Activated T-cell treated with anti-CD3 and anti-CD28 coated beads, Interleukin-2, amount 50 U/mL, for 48 hours (primary cell): Measurements from ENCODE around the gene TRIO.
A peak's percentile ranks its signal among the peaks of the same experiment; 100 is the strongest.

ENCODE experiments used
- DNase-seq, 2 experiments: peaks; one replicate each; pipeline ENCODE4 v3.0.0-alpha.2; 2020

Gene TRIO

GRCh38 chr5:14250748-14251701, 107.9 kb downstream of the TRIO start:
- DNase-seq: no peak

DNA sequence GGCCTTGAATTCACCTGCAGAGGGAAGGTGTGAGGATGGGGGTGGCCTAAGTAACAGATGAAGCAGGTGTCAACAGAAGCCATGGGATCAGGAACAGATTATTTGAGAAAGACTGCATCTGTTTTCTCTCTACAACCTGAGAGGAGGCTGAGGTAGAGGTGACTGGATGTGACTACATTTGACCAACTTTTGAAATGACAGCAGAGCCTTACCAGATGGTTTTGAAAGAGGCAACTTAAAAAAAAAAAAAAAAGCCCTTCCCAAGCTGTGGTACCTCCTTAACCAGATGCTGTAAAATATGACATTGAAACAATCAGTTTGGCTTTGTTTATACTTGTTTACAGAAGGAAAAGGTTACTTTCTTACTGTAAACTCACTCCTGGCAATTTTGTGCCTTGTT, 108.6 kb downstream of the TRIO start:
- no peak for DNase-seq

DNA sequence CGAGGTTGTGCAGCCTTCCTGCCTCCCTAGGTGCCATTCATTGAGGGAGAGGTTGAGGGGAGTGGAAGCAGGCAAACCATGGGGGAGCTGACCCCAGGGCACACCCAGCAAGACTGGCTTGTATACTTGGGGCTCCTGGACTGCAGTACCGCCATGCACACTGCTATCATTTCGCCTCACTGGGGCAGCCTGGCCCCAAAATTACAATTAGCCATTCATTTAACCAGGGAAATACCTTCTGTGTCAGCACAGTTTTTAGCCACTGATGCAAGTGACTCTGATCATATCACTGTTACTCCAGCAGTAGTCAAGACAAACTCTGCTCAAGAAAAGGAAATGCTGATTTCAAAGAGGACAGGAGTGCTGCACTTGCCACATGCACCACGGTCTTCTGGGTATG, 109.7 kb downstream of the TRIO start:
- DNase-seq: no peak

DNA sequence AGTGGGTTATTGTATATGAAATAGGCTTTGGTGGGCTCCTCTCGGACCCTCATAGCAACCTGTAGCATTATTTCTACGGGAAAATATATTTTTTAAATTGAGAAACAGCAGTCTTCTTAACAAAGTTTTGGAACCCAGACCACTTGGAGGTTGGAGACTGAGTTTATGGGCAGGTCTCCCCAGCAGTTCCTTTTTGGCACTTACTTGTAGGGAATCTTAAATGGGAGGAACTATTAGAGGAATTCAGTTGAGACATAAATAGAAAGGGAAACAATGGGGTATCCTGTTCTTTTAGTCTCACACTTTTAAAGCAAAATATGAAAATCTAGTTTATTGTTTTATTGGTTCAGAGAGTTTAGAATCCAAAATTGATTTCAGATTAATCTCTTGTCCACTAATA, 111.5 kb downstream of the TRIO start:
- no peak for DNase-seq

DNA sequence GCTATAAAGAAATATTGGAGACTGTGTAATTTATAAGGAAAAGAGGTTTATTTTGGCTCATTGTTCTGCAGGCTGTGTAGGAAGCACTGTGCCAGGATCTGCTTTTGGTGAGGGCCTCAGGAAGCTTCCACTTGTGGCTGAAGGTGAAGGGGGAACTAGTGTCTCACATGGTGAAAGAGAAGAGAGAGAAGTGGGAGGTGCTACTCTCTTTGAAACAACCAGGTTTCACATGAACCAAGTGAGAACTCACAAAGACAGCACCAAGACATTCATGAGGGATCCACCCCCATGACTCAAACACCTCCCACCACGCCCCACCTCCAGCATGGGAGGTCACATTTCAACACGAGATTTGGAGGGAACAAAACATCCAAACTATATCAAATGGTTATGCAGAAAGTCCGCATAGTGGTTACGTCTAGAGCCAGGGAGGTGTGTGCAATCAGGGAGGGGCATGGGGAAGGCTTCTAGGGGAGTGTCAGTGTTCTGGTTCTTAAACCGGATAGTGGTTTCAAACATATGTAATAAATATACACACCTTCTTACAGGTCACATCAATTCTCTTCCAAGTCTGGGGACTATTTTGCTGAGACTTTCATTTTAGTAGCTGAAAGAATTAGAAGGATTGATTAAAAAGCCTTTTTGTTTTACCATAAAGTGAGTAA, 113.0 kb downstream of the TRIO start:
- DNase-seq: no peak

DNA sequence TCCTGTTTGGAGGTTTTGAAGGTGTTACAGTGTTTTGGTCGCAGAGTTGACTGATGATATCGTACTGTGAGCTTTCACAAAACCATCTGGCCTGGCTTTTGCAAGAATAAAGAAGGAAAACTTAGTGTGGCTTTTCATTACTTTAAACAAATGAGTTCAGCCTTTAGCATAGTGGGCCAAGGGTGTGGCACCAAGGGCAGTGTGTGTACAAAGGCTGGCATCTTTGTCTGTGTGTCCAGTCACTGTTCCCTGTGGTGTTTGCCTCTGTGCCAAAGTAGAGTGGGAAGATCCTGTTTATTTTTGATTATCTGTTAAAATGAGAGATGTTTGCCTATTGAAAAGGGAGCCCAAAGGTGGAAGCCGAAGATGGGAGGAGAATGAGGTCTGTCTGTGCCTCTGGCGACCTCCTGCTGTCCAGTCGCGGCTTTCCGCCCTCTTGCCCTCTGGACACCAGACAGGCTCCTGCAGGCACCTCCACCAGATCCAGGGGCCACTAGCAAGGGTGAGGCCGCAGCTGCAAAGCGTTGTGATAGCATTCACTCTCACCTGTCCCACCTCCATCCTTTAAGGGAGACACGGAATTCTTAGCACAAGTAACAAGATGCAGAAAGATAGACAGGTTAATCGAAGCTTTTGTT, 113.7 kb downstream of the TRIO start:
- DNase-seq: no peak

DNA sequence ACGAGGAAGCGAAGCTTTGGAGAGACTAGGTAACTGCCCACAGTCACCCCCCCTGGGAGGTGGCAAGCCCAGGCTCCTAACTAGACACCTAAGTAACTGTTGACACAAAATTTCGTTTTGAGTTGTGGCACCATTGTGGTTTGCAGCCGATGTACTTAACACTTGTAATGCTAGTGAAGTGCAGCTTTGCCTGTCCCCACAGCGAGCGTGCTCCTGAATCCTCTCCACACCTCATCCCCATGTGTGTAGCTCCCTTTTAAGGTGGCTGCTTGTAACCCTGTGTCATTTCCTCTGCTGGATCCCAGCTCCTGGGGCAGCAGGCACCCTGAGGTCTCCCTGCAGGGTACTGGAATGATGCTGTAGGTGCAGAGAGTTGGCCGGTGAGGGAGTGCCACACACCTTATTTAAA, 114.9 kb downstream of the TRIO start:
- no peak for DNase-seq

DNA sequence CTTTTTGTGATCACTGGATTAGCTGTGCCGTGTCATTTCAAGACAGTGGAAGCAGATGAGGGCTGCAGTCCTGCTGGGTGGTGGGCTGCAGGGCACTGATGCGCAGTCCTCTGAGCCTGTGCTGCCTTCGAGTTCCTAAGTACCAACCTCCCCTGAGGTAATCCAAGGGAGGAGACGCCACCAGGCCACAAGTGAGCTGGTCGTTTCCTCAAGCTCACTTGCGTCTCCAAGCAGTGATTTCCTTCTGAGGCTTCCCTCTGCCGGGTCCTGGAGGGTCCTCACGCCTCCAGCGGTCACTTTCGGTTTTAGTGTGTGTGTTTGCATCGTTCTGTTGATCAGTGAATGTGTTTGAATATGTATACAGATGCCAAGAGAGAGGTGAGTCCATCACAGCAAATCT, 115.7 kb downstream of the TRIO start:
- no peak for DNase-seq

DNA sequence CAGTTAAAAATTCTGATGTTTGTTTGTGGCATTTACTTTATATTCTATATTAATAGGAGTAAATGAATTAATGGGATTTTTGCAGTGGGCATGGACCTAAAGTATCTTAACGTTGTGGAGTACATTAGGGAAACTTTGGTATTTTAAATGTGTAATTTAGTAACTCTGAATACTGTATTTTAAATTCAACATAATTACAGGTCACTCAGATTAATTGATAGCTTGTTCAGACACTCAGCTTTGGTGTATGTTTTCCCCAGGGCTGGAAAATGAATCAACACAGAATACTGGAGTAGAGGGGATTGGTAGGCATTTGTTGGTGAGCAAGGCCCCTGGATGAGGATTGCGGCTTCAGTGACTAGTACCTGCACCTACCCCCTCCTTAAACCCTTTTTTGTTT, 117.5 kb downstream of the TRIO start:
- no peak for DNase-seq

- no peak for DNase-seq
Observed at GRCh38 chr5:14261235-14261634, 118.1 kb downstream of the TRIO start.

GRCh38 chr5:14261856-14262611, 118.9 kb downstream of the TRIO start:
- DNase-seq: no peak

DNA sequence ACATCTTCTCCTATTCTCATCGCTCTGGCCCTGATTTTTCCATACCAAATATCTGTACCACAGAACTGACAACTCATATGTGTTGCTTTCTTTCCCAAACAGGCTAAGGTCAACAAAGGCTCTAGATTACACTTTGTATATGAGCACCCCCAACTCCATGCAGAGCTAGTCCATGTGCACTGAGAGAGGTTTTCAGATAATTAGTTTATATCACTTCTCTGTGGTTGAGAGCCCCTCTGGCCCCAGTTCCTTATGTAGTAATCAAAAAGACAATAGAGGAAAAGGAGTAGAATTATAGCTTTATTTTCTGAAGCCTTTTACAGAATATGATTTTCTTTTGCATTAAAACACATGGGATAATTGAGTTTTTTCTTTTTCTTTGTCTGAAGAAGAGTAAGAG, 120.0 kb downstream of the TRIO start:
- DNase-seq: no peak

- DNase-seq: no peak
Observed at GRCh38 chr5:14263699-14264098, 120.6 kb downstream of the TRIO start.

- peak; percentile 82 to 87 for DNase-seq
Observed at GRCh38 chr5:14264605-14265316, 121.6 kb downstream of the TRIO start.

DNA sequence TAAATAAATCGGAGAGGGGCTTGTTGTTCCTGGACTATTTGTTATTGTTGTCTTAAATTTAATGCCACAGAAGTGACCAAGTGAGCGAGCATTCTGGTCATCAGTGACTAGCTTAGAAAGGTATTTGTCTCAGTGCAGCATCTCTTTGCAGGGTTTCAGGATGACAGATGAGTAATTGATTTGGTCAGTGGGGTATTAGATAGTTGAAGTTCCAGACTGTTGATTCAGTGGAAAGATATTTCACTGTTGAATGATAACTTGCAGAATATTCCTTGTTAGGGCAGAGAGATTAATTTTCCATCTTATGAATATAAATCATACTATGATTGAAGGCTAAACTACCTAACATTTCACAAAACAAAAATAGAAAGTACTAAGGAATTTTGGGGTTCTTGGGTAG, 122.4 kb downstream of the TRIO start:
- DNase-seq: no peak

DNA sequence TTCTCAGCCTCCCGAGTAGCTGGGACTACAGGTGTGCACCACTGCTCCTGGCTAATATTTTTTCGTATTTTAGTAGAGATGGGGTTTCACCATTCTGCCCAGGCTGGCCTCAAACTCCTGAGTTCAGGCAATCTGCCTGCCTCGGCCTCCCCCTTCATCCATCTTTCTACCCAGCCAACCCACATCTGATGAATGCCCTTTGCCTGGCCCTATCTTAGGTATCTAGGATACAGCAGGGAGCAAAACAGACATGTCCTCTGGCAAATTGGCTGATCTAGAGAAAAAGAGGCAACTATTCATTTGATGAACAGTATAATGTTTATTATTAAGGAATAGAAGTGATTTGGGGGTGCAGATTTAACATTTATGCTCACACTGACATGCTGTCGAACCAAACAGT, 123.0 kb downstream of the TRIO start:
- no peak for DNase-seq

GRCh38 chr5:14266686-14267085, 123.5 kb downstream of the TRIO start:
- no peak for DNase-seq

GRCh38 chr5:14267166-14267838, 124.2 kb downstream of the TRIO start:
- DNase-seq: no peak

DNA sequence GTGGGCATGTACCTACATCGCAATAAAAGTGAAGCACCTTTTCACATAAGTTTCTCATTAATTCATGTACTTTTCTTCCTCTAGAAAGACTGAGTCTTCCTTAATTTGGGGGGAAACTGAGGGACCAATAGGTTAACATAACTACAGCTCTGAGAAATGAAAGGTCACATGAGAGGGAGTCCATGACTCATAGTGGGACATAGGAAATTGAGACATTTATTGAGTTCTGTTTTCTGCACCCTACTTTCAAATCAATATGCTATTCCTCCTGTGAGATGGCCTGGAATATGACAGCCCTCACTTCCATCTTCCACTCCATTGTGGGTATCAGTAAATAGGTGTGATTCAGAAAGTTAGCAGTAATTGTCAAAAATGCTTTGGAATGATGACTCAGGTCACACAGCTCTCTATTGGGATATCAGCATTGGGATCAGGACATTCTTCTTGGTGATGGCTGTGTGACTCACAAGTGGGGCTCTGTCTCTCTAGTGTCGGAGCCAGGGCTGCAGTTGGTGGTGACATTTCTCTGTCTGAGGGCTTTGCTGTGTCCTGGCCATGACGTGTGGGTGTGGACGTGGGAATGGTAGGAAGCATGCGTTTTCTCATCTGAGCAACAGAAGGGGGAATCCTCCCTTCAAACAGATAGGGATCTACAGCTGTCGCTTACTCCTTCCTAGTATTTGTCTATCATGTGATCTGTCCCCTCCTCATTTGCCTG, 125.0 kb downstream of the TRIO start:
- DNase-seq: no peak

DNA sequence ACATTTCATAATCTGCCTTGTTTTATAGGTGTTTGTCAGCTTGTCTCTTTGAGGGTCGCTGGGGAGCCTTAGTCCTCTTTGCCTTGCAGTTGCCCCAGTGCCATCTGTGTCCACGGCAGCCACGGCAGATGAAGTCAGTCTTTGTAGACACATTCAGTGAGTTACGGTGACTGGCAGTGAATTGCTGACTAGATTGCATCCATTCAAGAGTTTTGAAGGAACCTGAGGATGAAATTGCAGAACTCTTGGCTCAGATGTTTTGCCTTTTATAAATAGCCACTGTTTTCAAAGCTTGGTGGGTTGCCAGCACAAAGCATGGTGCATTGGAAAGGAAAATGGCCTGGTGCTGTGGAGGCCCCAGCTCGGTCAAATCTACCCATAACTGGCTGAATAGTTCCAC, 125.6 kb downstream of the TRIO start:
- DNase-seq: no peak

DNA sequence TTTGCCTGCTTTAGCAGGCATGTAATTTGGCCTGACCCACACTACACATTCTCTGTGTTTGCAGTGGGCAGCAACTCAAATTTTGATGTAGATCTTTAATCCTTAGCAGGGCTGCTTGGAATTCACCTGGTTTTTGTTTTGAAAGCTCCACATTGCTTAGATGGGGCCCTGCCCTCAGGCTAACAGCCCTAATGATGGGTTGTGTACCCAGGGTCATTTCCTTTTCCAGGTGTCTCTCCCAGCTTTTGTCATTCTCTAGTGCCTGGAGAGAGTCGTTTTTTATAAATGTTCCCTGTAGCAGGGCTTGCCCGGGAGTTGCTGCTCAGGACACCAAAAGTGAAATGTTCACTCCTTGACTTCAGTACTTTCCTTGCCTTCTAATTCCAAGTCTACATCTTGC, 126.3 kb downstream of the TRIO start:
- no peak for DNase-seq
